Bronchial smooth muscle cell (primary cell): ENCODE data around the gene PRRT1. TPM values are rescaled to one million over a fixed set of nuclear protein-coding genes. Genes with fewer than 3 reads are reported as not detected.

Experiments used
- total RNA-seq: library from RNA; depleted of rRNA; stranded (reverse); fragments of >200 nt; gene quantifications from 2 replicates; pipeline ENCODE4 v1.2.1, GENCODE V29; 2014

Gene PRRT1
- 0.09 and 0.32 TPM in 2 replicates for total RNA-seq

DNA sequence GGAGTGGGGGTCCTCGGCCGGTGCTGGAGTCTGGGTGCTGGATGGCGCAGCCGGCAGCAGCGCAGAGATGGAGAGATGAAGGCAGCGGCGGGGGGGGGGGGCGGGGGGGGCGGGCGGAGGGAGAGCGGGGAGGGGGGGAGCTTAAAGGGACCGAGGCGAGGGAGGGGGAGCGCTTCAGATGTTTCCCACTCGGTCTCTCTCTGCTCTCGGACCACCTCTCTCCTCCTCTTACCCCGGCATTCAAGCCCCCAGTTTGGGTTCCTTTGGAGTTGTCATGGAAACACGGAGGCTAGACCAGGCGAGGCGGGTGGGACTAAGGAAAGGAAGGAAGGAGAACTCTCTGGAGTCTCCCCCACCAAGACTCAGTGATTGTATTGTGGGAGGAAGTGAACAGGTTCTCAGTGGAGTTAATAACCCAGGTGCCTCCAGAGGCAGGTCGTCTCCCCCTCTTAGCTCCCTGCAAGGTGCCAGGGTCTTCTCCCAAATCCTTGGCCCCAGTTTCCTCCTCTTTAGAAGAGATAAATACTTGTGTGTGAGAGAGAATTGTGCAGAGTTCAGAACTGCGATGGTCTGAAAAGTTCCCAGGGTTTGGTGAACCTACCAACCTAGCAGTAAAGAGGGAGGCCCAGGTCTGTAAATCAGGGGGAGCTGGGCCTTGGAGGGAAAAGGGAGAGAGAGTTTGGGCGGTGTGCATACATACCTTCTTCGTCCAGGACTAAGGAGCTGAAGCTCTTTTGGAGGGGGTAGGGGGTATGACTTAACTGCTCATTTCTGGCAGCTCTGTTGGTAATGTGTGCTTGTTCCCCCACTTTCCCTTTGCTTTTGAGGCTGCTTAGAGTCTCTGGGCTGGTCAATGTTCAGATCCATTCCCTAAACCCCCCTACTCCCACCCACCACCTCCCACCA lies at the start of gene PRRT1:
PRRT1 (minus strand) TSS at position 77 of the 906 bp plus-strand sequence. CDS start 112 bp downstream, outside the sequence.

DNA sequence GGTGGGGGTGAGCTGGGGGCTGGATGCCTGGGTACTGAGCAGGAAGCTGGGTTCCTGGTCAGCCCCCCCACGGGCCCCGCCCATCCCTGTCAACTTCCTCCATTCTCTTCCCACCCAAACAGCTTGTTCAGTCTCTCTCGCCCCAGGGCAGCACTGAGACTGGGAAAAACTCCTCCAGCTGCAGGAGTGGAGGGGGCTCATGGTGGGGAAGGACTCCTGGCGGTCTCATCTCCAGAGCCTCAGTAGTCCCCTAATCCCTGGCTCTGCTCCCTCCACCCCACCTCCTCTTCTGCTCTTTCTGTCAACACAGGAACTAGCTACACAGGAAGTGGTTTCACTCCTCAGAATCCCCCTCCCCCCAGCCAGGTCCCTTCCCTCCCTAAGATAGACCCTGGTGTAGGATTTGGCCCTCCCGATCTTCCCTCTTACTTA lies 40.9 kb upstream of the PRRT1 start, which contains the start of gene GPSM3:
GPSM3 (minus strand) TSS at position 36 of the 432 bp plus-strand sequence. CDS start 130 bp downstream, outside the sequence.

GRCh38 chr6:32190054-32190851 lies 38.5 kb upstream of the PRRT1 start, which contains the start of gene PBX2:
PBX2 (minus strand) TSS chr6:32190202; CDS start chr6:32189915, 287 bp downstream.

GRCh38 chr6:32184084-32184640 lies 32.4 kb upstream of the PRRT1 start, which contains the start of gene AGER:
AGER (minus strand) TSS chr6:32184253; CDS start chr6:32184222, 31 bp downstream.

GRCh38 chr6:32177788-32178546 lies 26.2 kb upstream of the PRRT1 start, which contains the start of gene RNF5:
RNF5 (plus strand) TSS chr6:32178405; CDS start chr6:32178512, 107 bp downstream.

GRCh38 chr6:32175711-32176475 lies 24.2 kb upstream of the PRRT1 start, which contains the start of gene AGPAT1:
AGPAT1 (minus strand) TSS chr6:32176084; CDS start chr6:32171496, 4,588 bp downstream.

DNA sequence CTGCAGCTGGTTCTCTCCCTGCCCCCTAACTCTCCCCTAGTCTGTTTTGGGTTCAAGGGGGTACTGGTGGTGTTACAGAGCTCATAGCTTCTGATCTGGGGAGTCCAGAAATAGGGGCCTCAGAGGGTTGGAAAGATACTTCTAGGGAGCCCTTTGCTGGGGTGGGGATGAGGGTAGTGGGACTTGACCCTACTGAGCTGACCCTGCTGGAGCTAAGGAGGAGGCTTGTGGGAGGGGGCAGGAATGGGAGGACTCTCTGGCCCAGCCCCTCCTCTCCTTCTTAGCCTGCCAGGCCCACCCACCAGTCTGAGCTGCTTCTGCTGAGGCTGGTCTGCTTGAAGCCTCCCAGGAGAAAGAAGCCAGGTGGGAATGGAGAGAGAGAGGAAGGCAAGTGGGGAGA lies 12.6 kb upstream of the PRRT1 start, which contains the start of gene EGFL8:
EGFL8 (plus strand) TSS at position 301 of the 400 bp plus-strand sequence. CDS start 1,571 bp downstream, outside the sequence.

DNA sequence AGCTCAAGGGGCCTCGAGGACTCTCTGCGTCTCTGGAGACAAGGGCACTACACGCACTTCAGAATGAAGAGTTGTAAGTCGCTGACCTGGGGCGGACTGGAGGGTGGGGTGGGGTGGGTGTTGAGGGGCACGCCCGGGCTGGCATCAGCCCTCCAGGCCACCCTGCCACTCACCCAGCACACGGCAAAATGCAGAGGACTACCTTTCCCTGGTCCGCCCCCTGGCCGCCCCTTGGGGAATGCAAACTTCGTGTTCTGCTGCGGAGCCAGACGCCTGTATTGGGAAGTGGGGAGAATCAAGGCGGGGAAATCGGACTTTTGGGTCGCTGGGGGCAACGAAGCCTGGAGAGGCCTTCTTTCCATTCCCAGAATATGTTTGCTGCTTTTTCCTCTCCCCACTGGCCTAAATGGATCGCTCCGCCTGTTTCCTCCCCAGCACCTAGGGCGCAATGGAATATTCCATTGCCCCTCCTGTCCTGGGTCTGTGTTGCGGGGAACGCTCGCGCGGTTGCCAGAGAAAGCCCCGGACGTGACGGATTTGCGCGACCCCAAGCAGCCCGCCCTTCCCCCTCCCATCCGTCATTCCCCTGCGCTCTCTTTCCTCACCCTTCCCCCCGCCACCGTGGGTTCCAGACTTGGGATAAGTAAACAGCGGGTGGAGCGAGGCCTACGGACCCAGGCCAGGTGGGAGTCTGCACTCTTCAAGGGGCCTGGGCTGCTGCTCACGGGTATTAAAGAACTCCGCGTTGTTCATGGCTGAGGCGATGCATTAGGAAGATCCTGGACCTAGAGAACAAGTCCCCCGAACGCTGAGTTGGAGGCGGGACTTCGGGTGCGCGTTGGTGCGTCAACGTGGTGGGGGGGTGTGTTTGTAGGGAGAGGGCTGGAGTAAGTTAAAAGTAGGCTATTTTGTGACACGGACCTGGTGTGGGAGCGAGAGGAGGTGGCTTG lies 2.1 kb upstream of the PRRT1 start, which contains the start of gene PPT2:
PPT2 (plus strand) TSS at position 578 of the 950 bp plus-strand sequence. CDS start 454 bp downstream, outside the sequence.

GRCh38 chr6:32127717-32128592 lies 23.8 kb downstream of the PRRT1 start, which contains the start of gene ATF6B:
ATF6B (minus strand) TSS chr6:32128246; CDS start chr6:32128207, 39 bp downstream.

GRCh38 chr6:32109114-32109764 lies 42.5 kb downstream of the PRRT1 start, which contains the start of gene TNXB:
TNXB (minus strand) TSS chr6:32109338; CDS start chr6:32098198, 11,140 bp downstream.

Other genes starting within 250 kb of the PRRT1 start
- 9.6 and 14.6 TPM in 2 replicates for gene ZBTB12, start 249.9 kb downstream of the PRRT1 start, total RNA-seq
- 0.86 and 2.0 TPM in 2 replicates for gene C2, start 224.2 kb downstream of the PRRT1 start, total RNA-seq
- gene CFB, start 205.8 kb downstream of the PRRT1 start, total RNA-seq: 33.7 and 56.8 TPM in 2 replicates
- 81.3 and 85.3 TPM in 2 replicates for gene NELFE, start 193.0 kb downstream of the PRRT1 start, total RNA-seq
- 55.6 and 56.4 TPM in 2 replicates for gene SKIC2, start 192.8 kb downstream of the PRRT1 start, total RNA-seq
- 7.7 and 8.2 TPM in 2 replicates for gene DXO, start 179.8 kb downstream of the PRRT1 start, total RNA-seq
- gene C4A, start 169.9 kb downstream of the PRRT1 start, total RNA-seq: 13.1 and 13.6 TPM in 2 replicates
- 8.8 and 15.4 TPM in 2 replicates for gene C4B, start 137.1 kb downstream of the PRRT1 start, total RNA-seq
- gene CYP21A2, start 113.5 kb downstream of the PRRT1 start, total RNA-seq: under 0.01 TPM in 1 of 2 replicates, not detected in the other
- 10.6 and 39.2 TPM in 2 replicates for gene TNXB, start 42.6 kb downstream of the PRRT1 start, total RNA-seq
- gene ATF6B, start 23.7 kb downstream of the PRRT1 start, total RNA-seq: 10.2 and 12.0 TPM in 2 replicates
- gene FKBPL, start 21.7 kb downstream of the PRRT1 start, total RNA-seq: 7.3 and 8.9 TPM in 2 replicates
- 18.6 and 39.7 TPM in 2 replicates for gene PPT2, start 2.2 kb upstream of the PRRT1 start, total RNA-seq
- 1.6 and 2.4 TPM in 2 replicates for gene EGFL8, start 12.7 kb upstream of the PRRT1 start, total RNA-seq
- gene AGPAT1, start 24.1 kb upstream of the PRRT1 start, total RNA-seq: 21.9 and 22.2 TPM in 2 replicates
- gene RNF5, start 26.5 kb upstream of the PRRT1 start, total RNA-seq: 14.4 and 15.6 TPM in 2 replicates
- 0.16 and 0.17 TPM in 2 replicates for gene AGER, start 32.3 kb upstream of the PRRT1 start, total RNA-seq
- gene PBX2, start 38.3 kb upstream of the PRRT1 start, total RNA-seq: 27.9 and 31.4 TPM in 2 replicates
- 0.17 and 0.95 TPM in 2 replicates for gene GPSM3, start 40.7 kb upstream of the PRRT1 start, total RNA-seq
- 0.77 and 0.79 TPM in 2 replicates for gene NOTCH4, start 72.1 kb upstream of the PRRT1 start, total RNA-seq
- gene TSBP1, start 220.0 kb upstream of the PRRT1 start, total RNA-seq: not detected in 2 replicates